ENCODE data around the gene EDN2.

Gene EDN2

DNA sequence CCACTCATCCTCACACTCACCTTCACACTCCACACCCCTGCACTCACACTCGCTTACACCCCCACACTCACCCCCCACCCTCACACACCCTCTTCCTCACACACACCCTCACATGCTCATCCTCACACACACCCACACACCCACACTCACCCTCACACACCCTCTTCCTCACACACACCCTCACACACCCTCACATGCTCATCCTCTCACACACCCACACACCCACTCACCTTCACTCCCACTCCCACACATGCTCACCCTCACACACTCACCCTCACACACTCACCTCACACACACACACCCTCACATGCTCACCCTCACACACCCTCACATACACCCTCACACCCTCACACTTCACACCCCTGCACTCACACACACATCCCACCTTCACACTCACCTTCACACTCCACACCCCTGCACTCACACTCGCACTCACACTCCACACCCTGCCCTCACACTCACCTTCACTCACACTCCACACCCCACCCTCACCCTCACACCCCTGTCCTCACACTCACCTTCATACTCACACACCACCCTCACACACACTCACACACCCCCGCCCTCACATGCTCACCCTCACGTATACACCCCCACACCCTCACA, 42.6 kb upstream of the EDN2 start:
- no peak for TF ChIP-seq TAF1 (IDR thresholded peaks at IDR 0.05; ENCODE audit: borderline replicate concordance, insufficient read depth, low read length)
- TF ChIP-seq FOXP2 (optimal IDR thresholded peaks at IDR 0.05; ENCODE audit: borderline replicate concordance, extremely low read depth, extremely low read length, insufficient read depth): no peak
- no peak for TF ChIP-seq POLR2AphosphoS5 (IDR thresholded peaks at IDR 0.05; ENCODE audit: low read depth, low read length)
- TF ChIP-seq SIN3A (IDR thresholded peaks at IDR 0.05; ENCODE audit: borderline replicate concordance, insufficient read depth, low read length): no peak

DNA sequence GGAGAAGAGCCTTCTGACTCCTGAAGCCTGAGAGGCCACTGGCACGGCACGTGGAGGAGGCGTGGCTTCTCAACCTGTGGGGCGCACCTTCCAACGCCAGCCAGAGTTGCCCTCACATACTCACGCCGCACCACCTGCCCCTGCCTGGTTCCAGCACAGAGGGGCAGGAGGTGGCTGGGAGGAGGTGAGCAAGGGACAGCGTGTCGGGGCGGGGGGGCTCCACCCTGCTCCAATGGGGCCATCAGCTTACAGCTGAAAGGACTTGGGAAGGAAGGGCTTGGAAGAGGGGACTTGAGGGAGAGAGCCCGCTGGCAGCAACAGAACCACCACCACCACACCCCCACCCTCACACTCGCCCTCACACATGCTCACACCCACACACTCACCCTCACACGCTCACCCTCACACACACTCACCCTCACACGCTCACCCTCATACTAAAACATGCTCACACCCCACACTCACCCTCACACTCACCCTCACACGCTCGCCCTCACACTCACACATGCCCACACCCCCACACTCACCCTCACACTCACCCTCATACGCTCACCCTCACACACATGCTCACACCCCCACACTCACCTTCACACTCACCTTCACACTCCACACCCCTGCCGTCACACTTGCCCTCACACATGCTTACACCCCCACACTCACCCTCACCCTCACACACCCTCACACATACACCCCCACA, 41.6 kb upstream of the EDN2 start:
- TF ChIP-seq FOXP2 (optimal IDR thresholded peaks at IDR 0.05; ENCODE audit: borderline replicate concordance, extremely low read depth, extremely low read length, insufficient read depth) (no peak), SIN3A (IDR thresholded peaks at IDR 0.05; ENCODE audit: borderline replicate concordance, insufficient read depth, low read length) (no peak), POLR2AphosphoS5 (IDR thresholded peaks at IDR 0.05; ENCODE audit: low read depth, low read length) (no peak), TAF1 (IDR thresholded peaks at IDR 0.05; ENCODE audit: borderline replicate concordance, insufficient read depth, low read length) (no peak)
- TF ChIP-seq, protein P1, sequence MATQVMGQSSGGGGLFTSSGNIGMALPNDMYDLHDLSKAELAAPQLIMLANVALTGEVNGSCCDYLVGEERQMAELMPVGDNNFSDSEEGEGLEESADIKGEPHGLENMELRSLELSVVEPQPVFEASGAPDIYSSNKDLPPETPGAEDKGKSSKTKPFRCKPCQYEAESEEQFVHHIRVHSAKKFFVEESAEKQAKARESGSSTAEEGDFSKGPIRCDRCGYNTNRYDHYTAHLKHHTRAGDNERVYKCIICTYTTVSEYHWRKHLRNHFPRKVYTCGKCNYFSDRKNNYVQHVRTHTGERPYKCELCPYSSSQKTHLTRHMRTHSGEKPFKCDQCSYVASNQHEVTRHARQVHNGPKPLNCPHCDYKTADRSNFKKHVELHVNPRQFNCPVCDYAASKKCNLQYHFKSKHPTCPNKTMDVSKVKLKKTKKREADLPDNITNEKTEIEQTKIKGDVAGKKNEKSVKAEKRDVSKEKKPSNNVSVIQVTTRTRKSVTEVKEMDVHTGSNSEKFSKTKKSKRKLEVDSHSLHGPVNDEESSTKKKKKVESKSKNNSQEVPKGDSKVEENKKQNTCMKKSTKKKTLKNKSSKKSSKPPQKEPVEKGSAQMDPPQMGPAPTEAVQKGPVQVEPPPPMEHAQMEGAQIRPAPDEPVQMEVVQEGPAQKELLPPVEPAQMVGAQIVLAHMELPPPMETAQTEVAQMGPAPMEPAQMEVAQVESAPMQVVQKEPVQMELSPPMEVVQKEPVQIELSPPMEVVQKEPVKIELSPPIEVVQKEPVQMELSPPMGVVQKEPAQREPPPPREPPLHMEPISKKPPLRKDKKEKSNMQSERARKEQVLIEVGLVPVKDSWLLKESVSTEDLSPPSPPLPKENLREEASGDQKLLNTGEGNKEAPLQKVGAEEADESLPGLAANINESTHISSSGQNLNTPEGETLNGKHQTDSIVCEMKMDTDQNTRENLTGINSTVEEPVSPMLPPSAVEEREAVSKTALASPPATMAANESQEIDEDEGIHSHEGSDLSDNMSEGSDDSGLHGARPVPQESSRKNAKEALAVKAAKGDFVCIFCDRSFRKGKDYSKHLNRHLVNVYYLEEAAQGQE (IDR thresholded peaks at IDR 0.05; ENCODE audit: insufficient read depth in 1 of 2, low read depth in 2 of 2, low read length in 2 of 2): no peak

DNA sequence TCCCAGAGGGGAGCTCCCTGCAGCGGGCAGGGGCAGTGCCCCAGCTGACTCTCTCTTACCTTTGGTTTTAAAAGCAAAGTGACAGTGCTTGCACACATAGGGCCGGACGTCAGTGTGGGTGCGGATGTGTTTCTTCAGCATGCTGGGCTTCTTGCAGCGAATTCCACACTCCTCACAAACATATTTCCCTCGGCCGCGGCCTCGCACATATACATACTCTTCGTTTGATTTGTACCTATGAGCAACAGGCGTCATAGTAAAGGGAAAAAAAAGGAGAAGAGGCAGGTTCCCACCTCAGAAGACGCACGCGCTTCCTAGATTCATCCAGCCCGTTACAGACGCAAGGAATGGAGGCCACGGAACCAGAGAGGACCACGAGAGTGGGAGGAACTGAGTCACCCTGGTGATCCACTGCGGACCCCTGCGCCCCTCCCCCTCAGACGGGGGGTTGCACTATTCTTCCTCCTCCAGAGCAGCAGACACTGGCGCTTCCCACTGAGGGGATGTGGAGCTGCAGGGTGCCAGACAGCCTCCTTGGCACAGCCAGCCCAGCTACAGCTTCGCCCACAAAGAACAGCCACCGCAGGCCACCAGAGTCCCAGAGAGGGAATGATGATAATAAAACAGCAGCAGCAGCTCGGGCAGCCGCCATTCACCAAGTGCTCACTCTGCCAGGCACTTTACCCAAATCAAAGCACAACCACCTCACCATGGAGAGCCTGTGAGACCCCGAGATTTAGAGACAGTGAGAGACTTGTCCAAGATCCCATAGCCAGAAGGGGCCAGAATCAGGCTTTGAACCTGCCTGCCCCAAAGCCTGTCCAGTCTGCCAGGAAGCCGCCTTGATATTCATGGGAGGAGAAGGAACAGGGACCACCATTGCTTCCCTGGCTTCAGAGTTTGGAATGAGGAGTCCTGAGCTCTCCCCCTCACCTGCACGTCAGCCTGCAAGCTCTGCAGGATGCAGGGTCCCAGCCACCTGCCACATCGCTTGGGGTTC, 40.5 kb upstream of the EDN2 start:
- TF ChIP-seq FOXP2 (optimal IDR thresholded peaks at IDR 0.05; ENCODE audit: borderline replicate concordance, extremely low read depth, extremely low read length, insufficient read depth): no peak

DNA sequence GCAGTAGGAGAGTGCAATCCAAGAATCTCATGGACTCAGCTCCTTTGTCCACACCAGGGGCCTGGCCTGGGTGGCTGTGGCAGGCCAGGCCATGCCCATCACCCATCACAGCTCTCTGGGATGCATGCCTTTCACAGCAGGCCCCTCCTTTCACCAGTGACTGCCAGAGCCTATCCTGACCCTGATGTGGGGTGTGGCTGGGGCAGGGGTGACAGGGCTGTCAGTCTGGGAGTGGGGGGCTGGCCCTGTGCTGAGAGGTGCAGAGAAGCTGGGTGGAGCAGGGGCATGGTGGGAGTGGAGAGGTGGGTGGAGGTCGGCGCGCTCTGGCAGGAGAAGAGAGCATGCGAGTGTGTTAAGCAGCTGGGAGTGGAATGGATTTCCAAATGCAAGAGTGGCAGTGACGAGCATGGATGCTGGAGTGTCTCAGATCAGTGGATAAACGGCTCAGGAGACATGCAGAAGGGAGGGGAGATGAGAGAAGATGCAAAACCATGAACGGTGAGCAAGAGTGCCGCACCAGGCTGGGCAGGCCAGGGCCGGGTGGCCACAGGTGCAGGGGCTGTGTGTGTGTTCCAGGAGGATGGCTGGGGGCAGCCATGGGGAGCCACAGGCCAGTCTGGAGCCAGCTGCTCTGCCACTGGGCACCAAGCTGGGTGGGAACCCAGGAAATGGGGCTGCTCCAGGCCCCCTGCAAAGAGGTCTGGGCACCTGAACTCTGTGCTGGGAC, 39.6 kb upstream of the EDN2 start:
- TF ChIP-seq TAF1 (IDR thresholded peaks at IDR 0.05; ENCODE audit: borderline replicate concordance, insufficient read depth, low read length) (no peak), POLR2AphosphoS5 (IDR thresholded peaks at IDR 0.05; ENCODE audit: low read depth, low read length) (no peak), FOXP2 (optimal IDR thresholded peaks at IDR 0.05; ENCODE audit: borderline replicate concordance, extremely low read depth, extremely low read length, insufficient read depth) (no peak), SIN3A (IDR thresholded peaks at IDR 0.05; ENCODE audit: borderline replicate concordance, insufficient read depth, low read length) (no peak)
- TF ChIP-seq, protein P1 (IDR thresholded peaks at IDR 0.05; ENCODE audit: insufficient read depth in 1 of 2, low read depth in 2 of 2, low read length in 2 of 2): no peak

DNA sequence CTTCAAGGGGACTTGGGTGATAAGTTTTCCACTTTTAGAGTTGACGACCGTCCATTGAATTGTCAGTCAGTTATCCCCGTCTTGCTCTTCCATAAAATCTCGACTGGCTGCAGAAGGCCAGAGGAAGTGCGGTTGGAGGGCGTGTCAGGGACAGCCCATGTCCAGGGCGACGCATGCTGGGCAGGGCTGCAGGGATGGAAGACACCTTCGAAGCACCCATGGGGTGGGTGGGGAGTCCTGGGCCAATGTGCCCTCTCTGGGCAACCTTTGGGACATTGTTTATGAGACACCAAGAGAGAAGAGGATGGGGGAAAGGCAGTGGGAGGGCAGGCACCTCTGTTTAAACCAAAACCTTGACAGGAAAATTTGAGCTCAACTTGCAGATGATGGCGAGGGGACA, 38.6 kb upstream of the EDN2 start:
- TF ChIP-seq, protein P1 (IDR thresholded peaks at IDR 0.05; ENCODE audit: insufficient read depth in 1 of 2, low read depth in 2 of 2, low read length in 2 of 2): no peak
- no peak for TF ChIP-seq FOXP2 (optimal IDR thresholded peaks at IDR 0.05; ENCODE audit: borderline replicate concordance, extremely low read depth, extremely low read length, insufficient read depth)
- TF ChIP-seq POLR2AphosphoS5 (IDR thresholded peaks at IDR 0.05; ENCODE audit: low read depth, low read length): no peak
- no peak for TF ChIP-seq TAF1 (IDR thresholded peaks at IDR 0.05; ENCODE audit: borderline replicate concordance, insufficient read depth, low read length)
- TF ChIP-seq SIN3A (IDR thresholded peaks at IDR 0.05; ENCODE audit: borderline replicate concordance, insufficient read depth, low read length): no peak

Data from PFSK-1 (cell line).